MCF 10A (cell line): Measurements from ENCODE around the gene ATP2A3. TPM values are rescaled to one million over a fixed set of nuclear protein-coding genes. Genes with fewer than 3 reads are reported as not detected.

Experiments used
- BruUV-seq: library from RNA; stranded (reverse); fragments of 400-500 nt; replicated peaks from 2 replicates; lab custom pipeline; 2021; lab: Mats Ljungman, UMichigan
- CTCF ChIA-PET: fragments of 300-600 bp; sonication (Branson Sonifier 250); formaldehyde crosslinking; extraction: SDS; loops from one replicate; lab custom pipeline; 2021; ENCODE audit warnings: antibody characterized with exemption, inconsistent platforms; lab: Yijun Ruan, JAX
- POLR2A ChIA-PET: fragments of 300-600, 350-650 bp; sonication (Branson Sonifier 250); formaldehyde crosslinking; extraction: SDS; loops from one replicate; lab custom pipeline; 2020; ENCODE audit warnings: antibody characterized with exemption, inconsistent platforms; lab: Yijun Ruan, JAX
- DNase-seq: peaks from one replicate; pipeline ENCODE4 v3.0.0-alpha.2; 2018; ENCODE audit not compliant: unreplicated experiment
- H3K27ac Mint-ChIP-seq: one replicate; pipeline ENCODE4 v1.8.0; 2022; ENCODE audit warnings: mild to moderate bottlenecking, low read depth, mixed read lengths; ENCODE audit not compliant: unreplicated experiment
- H3K27me3 Mint-ChIP-seq: one replicate; pipeline ENCODE4 v1.8.0; 2022; ENCODE audit warnings: mixed read lengths; ENCODE audit not compliant: insufficient read depth, unreplicated experiment
- H3K36me3 Mint-ChIP-seq: one replicate; pipeline ENCODE4 v1.8.0; 2022; ENCODE audit warnings: mild to moderate bottlenecking, moderate library complexity, mixed read lengths; ENCODE audit not compliant: insufficient read depth, unreplicated experiment
- H3K4me1 Mint-ChIP-seq: one replicate; pipeline ENCODE4 v1.8.0; 2022; ENCODE audit warnings: mixed read lengths; ENCODE audit not compliant: insufficient read depth, unreplicated experiment
- H3K4me3 Mint-ChIP-seq: one replicate; pipeline ENCODE4 v1.8.0; 2022; ENCODE audit warnings: mild to moderate bottlenecking, moderate library complexity, mixed read lengths; ENCODE audit not compliant: unreplicated experiment
- H3K9me3 Mint-ChIP-seq: one replicate; pipeline ENCODE4 v1.8.0; 2022; ENCODE audit warnings: mixed read lengths; ENCODE audit not compliant: unreplicated experiment
- CTCF ChIP-seq: fragments of 200-600 bp; IDR thresholded peaks from one replicate; pipeline ENCODE4 v1.8.0; 2022; ENCODE audit warnings: antibody characterized with exemption, mild to moderate bottlenecking; ENCODE audit not compliant: unreplicated experiment
- intact Hi-C: fragments of 100-400 bp; cut with micrococcal nuclease; formaldehyde crosslinking; loops from 2 replicates; pipeline ENCODE4 v1.14.1; 2022
- total RNA-seq: library from RNA; stranded (reverse); gene quantifications from 2 replicates; pipeline ENCODE4 v1.2.3, GENCODE V29; 2022

ATP2A3 gene
- total RNA-seq, 1 experiment from 2014 or later: not detected

GRCh38 chr17:3923466-3924190, 40.6 kb downstream of the ATP2A3 start:
- H3K27ac Mint-ChIP-seq: no peak overlapping the region
- H3K36me3 Mint-ChIP-seq: no peaks in the 10 kb centered on the region
- H3K27me3 Mint-ChIP-seq: peaks cover 15% of the 10 kb centered on the region
- CTCF ChIA-PET: interaction anchor here (1.6 kb wide), 1 partner anchor 10 kb away, joined by 14 read pairs; no protein-coding TSS in a partner anchor
- H3K9me3 Mint-ChIP-seq: no peaks in the 10 kb centered on the region
- intact Hi-C loops: no loop called here
- POLR2A ChIA-PET: no interaction called here
- no peak for TF ChIP-seq CTCF
- no peaks in the 10 kb centered on the region for H3K4me1 Mint-ChIP-seq
- DNase-seq: no peak
- no TSS peak for BruUV-seq
- no peak overlapping the region for H3K4me3 Mint-ChIP-seq

- Mint-ChIP-seq H3K4me1 (no peaks in the 10 kb centered on the region), H3K27me3 (peaks cover 15% of the 10 kb centered on the region), H3K9me3 (no peaks in the 10 kb centered on the region), H3K36me3 (no peaks in the 10 kb centered on the region), H3K27ac (no peak overlapping the region), H3K4me3 (no peak overlapping the region)
- DNase-seq: no peak
- CTCF ChIA-PET: interaction anchor here (1.6 kb wide), 1 partner anchor 9 kb away, joined by 14 read pairs; no protein-coding TSS in a partner anchor
- intact Hi-C loops: no loop called here
- no peak for TF ChIP-seq CTCF
- POLR2A ChIA-PET: no interaction called here
- no TSS peak for BruUV-seq
Measured at GRCh38 chr17:3922765-3923164, 41.5 kb downstream of the ATP2A3 start.

GRCh38 chr17:3921502-3922319, 42.5 kb downstream of the ATP2A3 start:
- H3K27ac Mint-ChIP-seq: no peak overlapping the region
- no peaks in the 10 kb centered on the region for H3K36me3 Mint-ChIP-seq
- TF ChIP-seq CTCF: no peak
- H3K4me1 Mint-ChIP-seq: no peaks in the 10 kb centered on the region
- H3K9me3 Mint-ChIP-seq: no peaks in the 10 kb centered on the region
- DNase-seq: peak; percentile 21
- ChIA-PET POLR2A (no interaction called here), CTCF (interaction anchor here (1.0 kb wide), 2 partner anchors 13 to 25 kb away, joined by 3 to 4 read pairs; no protein-coding TSS in a partner anchor)
- BruUV-seq: no TSS peak
- intact Hi-C loops: no loop called here
- H3K4me3 Mint-ChIP-seq: no peak overlapping the region
- peaks cover 15% of the 10 kb centered on the region for H3K27me3 Mint-ChIP-seq

- H3K27ac Mint-ChIP-seq: no peak overlapping the region
- no peaks in the 10 kb centered on the region for H3K9me3 Mint-ChIP-seq
- H3K27me3 Mint-ChIP-seq: peaks cover 13% of the 10 kb centered on the region
Measured at GRCh38 chr17:3921006-3921405, 43.2 kb downstream of the ATP2A3 start.

More at GRCh38 chr17:3921006-3921405, 43.2 kb downstream of the ATP2A3 start:
- no peak for TF ChIP-seq CTCF
- no TSS peak for BruUV-seq
- no peak for DNase-seq
- POLR2A ChIA-PET: no interaction called here
- no peaks in the 10 kb centered on the region for H3K36me3 Mint-ChIP-seq
- no peak overlapping the region for H3K4me3 Mint-ChIP-seq
- CTCF ChIA-PET: interaction anchor here (1.1 kb wide), 1 partner anchor 9 kb away, joined by 5 read pairs; no protein-coding TSS in a partner anchor
- no peaks in the 10 kb centered on the region for H3K4me1 Mint-ChIP-seq
- intact Hi-C loops: no loop called here
